ENCODE results near the gene CHRNA7.

The CHRNA7 gene

GRCh38 chr15:32029409-32029861, 880 bp upstream of the CHRNA7 start:
- Histone ChIP-seq H3K4me1 (ENCODE audit: control insufficient read depth, low read length) (0 out of 2 replicates have a peak, but pooled peaks cover 4% of the 10 kb centered on the region), H3K4me2 (ENCODE audit: low read length) (peak overlapping the region; percentile 62; the same call in 1 of the 2 replicates), H3F3A (ENCODE audit: control insufficient read depth, insufficient read depth) (no peaks in the 10 kb centered on the region), H3K79me2 (ENCODE audit: control insufficient read depth, low read length) (no peaks in the 10 kb centered on the region), H3K36me3 (ENCODE audit: control insufficient read depth, low read length) (no peaks in the 10 kb centered on the region), H3K4me3 (ENCODE audit: low read length) (peak overlapping the region; percentile 35; the same call in 1 of the 2 replicates), H4K20me1 (ENCODE audit: control insufficient read depth, insufficient read depth, low read depth, low read length) (no peaks in the 10 kb centered on the region), H3K27ac (ENCODE audit: low read depth, low read length) (no peak overlapping the region), H3K27me3 (ENCODE audit: control insufficient read depth, low read length) (peaks cover 40% of the 10 kb centered on the region), H3K9me3 (ENCODE audit: control insufficient read depth, insufficient read depth, low read length) (no peaks in the 10 kb centered on the region), H3K9me2 (replicated peaks; ENCODE audit: control insufficient read depth, low read length) (no peaks in the 10 kb centered on the region)
- TF ChIP-seq EZH2phosphoT487 (IDR thresholded peaks at IDR 0.05; ENCODE audit: borderline replicate concordance, low read length): no peak
- peak; percentile 35 for TF ChIP-seq CTCF (IDR thresholded peaks at IDR 0.05; ENCODE audit: low read depth, low read length, poor library complexity, severe bottlenecking)

DNA sequence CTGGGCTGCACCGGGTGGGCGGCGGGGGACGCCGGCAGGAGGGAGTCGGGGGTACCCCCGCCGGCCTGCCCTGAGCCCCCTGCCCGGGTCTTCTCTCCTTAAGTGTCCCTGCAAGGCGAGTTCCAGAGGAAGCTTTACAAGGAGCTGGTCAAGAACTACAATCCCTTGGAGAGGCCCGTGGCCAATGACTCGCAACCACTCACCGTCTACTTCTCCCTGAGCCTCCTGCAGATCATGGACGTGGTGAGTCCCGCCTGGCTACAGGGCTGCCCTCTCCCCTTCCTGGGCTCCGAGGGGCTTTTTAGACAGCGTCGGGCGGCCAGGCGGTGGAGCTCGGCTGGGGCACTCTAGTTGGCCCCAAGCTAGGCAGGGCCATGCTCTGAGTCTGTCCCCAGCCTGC, 480 bp downstream of the CHRNA7 start:
- Histone ChIP-seq H3K4me1 (ENCODE audit: control insufficient read depth, low read length) (0 out of 2 replicates have a peak, but pooled peaks cover 4% of the 10 kb centered on the region), H3F3A (ENCODE audit: control insufficient read depth, insufficient read depth) (no peaks in the 10 kb centered on the region), H3K9me2 (replicated peaks; ENCODE audit: control insufficient read depth, low read length) (no peaks in the 10 kb centered on the region), H3K4me3 (ENCODE audit: low read length) (peak overlapping the region; percentile 47), H3K36me3 (ENCODE audit: control insufficient read depth, low read length) (no peaks in the 10 kb centered on the region), H3K79me2 (ENCODE audit: control insufficient read depth, low read length) (no peaks in the 10 kb centered on the region), H3K27me3 (ENCODE audit: control insufficient read depth, low read length) (peaks cover 38% of the 10 kb centered on the region), H3K9me3 (ENCODE audit: control insufficient read depth, insufficient read depth, low read length) (no peaks in the 10 kb centered on the region), H4K20me1 (ENCODE audit: control insufficient read depth, insufficient read depth, low read depth, low read length) (no peaks in the 10 kb centered on the region), H3K4me2 (ENCODE audit: low read length) (peak overlapping the region; percentile 51), H3K27ac (ENCODE audit: low read depth, low read length) (no peak overlapping the region)
- no peak for TF ChIP-seq CTCF (IDR thresholded peaks at IDR 0.05; ENCODE audit: low read depth, low read length, poor library complexity, severe bottlenecking)
- no peak for TF ChIP-seq EZH2phosphoT487 (IDR thresholded peaks at IDR 0.05; ENCODE audit: borderline replicate concordance, low read length)

DNA sequence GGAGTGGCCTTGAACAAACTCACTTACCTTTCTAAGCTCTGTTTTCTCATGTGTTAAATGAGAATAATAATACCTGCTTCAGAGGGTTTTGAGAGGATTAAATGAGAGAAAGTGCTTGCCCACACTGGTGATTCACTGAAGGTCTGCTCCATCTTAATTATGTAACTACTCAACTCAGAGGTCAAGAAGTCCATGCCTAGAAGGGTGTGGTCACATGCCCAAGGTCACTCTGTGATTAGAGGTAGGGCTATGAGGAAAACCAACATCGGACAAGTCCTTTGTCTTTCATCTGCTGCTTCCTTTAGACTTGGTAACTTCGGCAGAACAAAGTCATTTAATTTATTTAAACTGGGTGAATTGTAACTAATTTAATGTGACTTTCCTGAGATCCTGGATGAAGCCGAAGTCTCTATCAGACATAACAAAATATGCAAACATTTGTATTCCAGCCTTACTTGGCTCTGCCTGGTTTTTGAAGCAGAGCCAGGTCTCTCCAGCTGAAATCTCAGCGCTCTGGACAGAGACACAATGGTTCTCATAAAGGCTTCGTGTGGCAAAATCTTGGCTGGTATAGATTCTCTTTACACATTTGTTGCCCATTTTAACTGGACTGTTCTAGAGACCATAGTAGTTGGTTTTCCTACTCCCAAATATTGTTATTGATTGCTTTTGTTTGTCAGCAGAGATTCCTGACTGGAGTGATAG, 3.0 kb downstream of the CHRNA7 start:
- Histone ChIP-seq H3K4me3 (ENCODE audit: low read length) (no peak overlapping the region), H3K4me2 (ENCODE audit: low read length) (no peak overlapping the region), H3K4me1 (ENCODE audit: control insufficient read depth, low read length) (0 out of 2 replicates have a peak, but pooled peaks cover 4% of the 10 kb centered on the region), H4K20me1 (ENCODE audit: control insufficient read depth, insufficient read depth, low read depth, low read length) (no peaks in the 10 kb centered on the region), H3K9me2 (replicated peaks; ENCODE audit: control insufficient read depth, low read length) (no peaks in the 10 kb centered on the region), H3K79me2 (ENCODE audit: control insufficient read depth, low read length) (no peaks in the 10 kb centered on the region), H3F3A (ENCODE audit: control insufficient read depth, insufficient read depth) (no peaks in the 10 kb centered on the region), H3K9me3 (ENCODE audit: control insufficient read depth, insufficient read depth, low read length) (no peaks in the 10 kb centered on the region), H3K27me3 (ENCODE audit: control insufficient read depth, low read length) (peaks cover 38% of the 10 kb centered on the region), H3K36me3 (ENCODE audit: control insufficient read depth, low read length) (no peaks in the 10 kb centered on the region), H3K27ac (ENCODE audit: low read depth, low read length) (no peak overlapping the region)
- TF ChIP-seq CTCF (IDR thresholded peaks at IDR 0.05; ENCODE audit: low read depth, low read length, poor library complexity, severe bottlenecking) (no peak), EZH2phosphoT487 (IDR thresholded peaks at IDR 0.05; ENCODE audit: borderline replicate concordance, low read length) (no peak)
